ENCODE measurements around the gene CERS6. TPM values are rescaled to one million over a fixed set of nuclear protein-coding genes. Genes with fewer than 3 reads are reported as not detected.

Gene CERS6
- total RNA-seq, 1 experiment from 2014 or later: 17.3 TPM

DNA sequence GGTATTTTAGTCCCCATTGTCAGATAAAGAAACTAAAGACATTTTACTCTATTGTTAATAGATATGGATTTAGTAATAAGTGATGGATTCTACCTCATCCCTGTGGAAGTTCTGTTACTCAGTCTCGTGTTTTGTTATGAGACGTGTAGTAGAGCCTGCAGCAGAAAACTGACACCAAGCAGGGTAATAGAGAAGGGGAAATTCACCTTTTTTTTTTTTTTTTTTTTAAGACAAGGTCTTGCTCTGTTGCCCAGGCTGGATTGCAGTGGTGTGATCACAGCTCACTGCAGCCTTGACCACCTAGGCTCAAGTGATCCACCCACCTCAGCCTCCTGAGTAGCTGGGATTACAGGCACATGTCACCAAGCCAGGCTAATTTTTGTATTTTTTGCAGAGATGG, 164.5 kb downstream of the CERS6 start:
- Mint-ChIP-seq H3K36me3 (peaks cover 8% of the 10 kb centered on the region), H3K27me3 (ENCODE audit: low read depth) (no peaks in the 10 kb centered on the region), H3K4me1 (peaks cover 21% of the 10 kb centered on the region), H3K27ac (no peak overlapping the region), H3K4me3 (no peak overlapping the region), H3K9me3 (peaks cover 26% of the 10 kb centered on the region)
- DNase-seq (ENCODE audit: low spot score) (no peak), ATAC-seq (no peak)
- ChIA-PET CTCF (no interaction called here), POLR2A (no interaction called here)
- TF ChIP-seq, protein P1, sequence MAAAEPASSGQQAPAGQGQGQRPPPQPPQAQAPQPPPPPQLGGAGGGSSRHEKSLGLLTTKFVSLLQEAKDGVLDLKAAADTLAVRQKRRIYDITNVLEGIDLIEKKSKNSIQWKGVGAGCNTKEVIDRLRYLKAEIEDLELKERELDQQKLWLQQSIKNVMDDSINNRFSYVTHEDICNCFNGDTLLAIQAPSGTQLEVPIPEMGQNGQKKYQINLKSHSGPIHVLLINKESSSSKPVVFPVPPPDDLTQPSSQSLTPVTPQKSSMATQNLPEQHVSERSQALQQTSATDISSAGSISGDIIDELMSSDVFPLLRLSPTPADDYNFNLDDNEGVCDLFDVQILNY (CRISPR knock-in tag; IDR thresholded peaks at IDR 0.05): no peak
- TF ChIP-seq FOXP1 (CRISPR knock-in tag; IDR thresholded peaks at IDR 0.05; ENCODE audit: borderline replicate concordance) (no peak), ZNF416 (CRISPR knock-in tag; IDR thresholded peaks at IDR 0.05) (no peak), ETV6 (CRISPR knock-in tag; IDR thresholded peaks at IDR 0.05) (no peak), ZNF396 (CRISPR knock-in tag; IDR thresholded peaks at IDR 0.05; ENCODE audit: borderline replicate concordance) (no peak), TEAD1 (CRISPR knock-in tag; IDR thresholded peaks at IDR 0.05) (no peak), OVOL2 (CRISPR knock-in tag; IDR thresholded peaks at IDR 0.05; ENCODE audit: borderline replicate concordance) (no peak), KAT7 (CRISPR knock-in tag; IDR thresholded peaks at IDR 0.05; ENCODE audit: borderline replicate concordance) (no peak), SP1 (CRISPR knock-in tag; conservative IDR thresholded peaks at IDR 0.05) (no peak), HMGA2 (CRISPR knock-in tag; IDR thresholded peaks at IDR 0.05) (no peak), ZNF263 (CRISPR knock-in tag; IDR thresholded peaks at IDR 0.05; ENCODE audit: low read depth) (no peak)
- TF ChIP-seq, protein P2, sequence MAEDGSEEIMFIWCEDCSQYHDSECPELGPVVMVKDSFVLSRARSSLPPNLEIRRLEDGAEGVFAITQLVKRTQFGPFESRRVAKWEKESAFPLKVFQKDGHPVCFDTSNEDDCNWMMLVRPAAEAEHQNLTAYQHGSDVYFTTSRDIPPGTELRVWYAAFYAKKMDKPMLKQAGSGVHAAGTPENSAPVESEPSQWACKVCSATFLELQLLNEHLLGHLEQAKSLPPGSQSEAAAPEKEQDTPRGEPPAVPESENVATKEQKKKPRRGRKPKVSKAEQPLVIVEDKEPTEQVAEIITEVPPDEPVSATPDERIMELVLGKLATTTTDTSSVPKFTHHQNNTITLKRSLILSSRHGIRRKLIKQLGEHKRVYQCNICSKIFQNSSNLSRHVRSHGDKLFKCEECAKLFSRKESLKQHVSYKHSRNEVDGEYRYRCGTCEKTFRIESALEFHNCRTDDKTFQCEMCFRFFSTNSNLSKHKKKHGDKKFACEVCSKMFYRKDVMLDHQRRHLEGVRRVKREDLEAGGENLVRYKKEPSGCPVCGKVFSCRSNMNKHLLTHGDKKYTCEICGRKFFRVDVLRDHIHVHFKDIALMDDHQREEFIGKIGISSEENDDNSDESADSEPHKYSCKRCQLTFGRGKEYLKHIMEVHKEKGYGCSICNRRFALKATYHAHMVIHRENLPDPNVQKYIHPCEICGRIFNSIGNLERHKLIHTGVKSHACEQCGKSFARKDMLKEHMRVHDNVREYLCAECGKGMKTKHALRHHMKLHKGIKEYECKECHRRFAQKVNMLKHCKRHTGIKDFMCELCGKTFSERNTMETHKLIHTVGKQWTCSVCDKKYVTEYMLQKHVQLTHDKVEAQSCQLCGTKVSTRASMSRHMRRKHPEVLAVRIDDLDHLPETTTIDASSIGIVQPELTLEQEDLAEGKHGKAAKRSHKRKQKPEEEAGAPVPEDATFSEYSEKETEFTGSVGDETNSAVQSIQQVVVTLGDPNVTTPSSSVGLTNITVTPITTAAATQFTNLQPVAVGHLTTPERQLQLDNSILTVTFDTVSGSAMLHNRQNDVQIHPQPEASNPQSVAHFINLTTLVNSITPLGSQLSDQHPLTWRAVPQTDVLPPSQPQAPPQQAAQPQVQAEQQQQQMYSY (CRISPR knock-in tag; IDR thresholded peaks at IDR 0.05): no peak
- TF ChIP-seq, protein P3, sequence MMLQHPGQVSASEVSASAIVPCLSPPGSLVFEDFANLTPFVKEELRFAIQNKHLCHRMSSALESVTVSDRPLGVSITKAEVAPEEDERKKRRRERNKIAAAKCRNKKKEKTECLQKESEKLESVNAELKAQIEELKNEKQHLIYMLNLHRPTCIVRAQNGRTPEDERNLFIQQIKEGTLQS (CRISPR knock-in tag; conservative IDR thresholded peaks at IDR 0.05): no peak
- TF ChIP-seq, protein P4, sequence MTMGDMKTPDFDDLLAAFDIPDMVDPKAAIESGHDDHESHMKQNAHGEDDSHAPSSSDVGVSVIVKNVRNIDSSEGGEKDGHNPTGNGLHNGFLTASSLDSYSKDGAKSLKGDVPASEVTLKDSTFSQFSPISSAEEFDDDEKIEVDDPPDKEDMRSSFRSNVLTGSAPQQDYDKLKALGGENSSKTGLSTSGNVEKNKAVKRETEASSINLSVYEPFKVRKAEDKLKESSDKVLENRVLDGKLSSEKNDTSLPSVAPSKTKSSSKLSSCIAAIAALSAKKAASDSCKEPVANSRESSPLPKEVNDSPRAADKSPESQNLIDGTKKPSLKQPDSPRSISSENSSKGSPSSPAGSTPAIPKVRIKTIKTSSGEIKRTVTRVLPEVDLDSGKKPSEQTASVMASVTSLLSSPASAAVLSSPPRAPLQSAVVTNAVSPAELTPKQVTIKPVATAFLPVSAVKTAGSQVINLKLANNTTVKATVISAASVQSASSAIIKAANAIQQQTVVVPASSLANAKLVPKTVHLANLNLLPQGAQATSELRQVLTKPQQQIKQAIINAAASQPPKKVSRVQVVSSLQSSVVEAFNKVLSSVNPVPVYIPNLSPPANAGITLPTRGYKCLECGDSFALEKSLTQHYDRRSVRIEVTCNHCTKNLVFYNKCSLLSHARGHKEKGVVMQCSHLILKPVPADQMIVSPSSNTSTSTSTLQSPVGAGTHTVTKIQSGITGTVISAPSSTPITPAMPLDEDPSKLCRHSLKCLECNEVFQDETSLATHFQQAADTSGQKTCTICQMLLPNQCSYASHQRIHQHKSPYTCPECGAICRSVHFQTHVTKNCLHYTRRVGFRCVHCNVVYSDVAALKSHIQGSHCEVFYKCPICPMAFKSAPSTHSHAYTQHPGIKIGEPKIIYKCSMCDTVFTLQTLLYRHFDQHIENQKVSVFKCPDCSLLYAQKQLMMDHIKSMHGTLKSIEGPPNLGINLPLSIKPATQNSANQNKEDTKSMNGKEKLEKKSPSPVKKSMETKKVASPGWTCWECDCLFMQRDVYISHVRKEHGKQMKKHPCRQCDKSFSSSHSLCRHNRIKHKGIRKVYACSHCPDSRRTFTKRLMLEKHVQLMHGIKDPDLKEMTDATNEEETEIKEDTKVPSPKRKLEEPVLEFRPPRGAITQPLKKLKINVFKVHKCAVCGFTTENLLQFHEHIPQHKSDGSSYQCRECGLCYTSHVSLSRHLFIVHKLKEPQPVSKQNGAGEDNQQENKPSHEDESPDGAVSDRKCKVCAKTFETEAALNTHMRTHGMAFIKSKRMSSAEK (CRISPR knock-in tag; IDR thresholded peaks at IDR 0.05; ENCODE audit: borderline replicate concordance): no peak

DNA sequence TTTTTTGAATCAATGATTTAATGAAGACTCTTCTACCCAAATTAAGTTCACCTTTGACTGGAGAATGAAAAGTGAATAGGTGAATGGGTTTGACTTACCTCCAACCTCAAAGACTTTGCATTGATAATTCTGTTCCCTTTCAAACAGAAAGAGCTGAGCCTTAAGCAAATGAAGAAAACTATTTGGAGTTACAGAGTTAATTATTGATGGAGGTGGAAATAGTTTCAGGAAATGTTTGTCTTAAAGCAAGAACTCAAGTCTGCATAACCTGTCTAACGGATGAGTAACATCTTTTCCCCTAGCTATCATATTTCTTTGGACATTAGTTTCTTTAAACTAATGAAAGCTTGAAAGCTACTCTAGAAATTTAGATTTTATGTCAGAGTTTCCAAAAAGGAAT, 166.5 kb downstream of the CERS6 start:
- ATAC-seq: no peak
- Mint-ChIP-seq H3K27me3 (ENCODE audit: low read depth) (no peaks in the 10 kb centered on the region), H3K9me3 (peaks cover 13% of the 10 kb centered on the region), H3K36me3 (no peaks in the 10 kb centered on the region; the same call in 1 of the 2 replicates), H3K4me3 (no peak overlapping the region), H3K27ac (no peak overlapping the region), H3K4me1 (peaks cover 41% of the 10 kb centered on the region)
- CTCF ChIA-PET: no interaction called here
- DNase-seq (ENCODE audit: low spot score): no peak
- POLR2A ChIA-PET: no interaction called here
- TF ChIP-seq, protein P5, sequence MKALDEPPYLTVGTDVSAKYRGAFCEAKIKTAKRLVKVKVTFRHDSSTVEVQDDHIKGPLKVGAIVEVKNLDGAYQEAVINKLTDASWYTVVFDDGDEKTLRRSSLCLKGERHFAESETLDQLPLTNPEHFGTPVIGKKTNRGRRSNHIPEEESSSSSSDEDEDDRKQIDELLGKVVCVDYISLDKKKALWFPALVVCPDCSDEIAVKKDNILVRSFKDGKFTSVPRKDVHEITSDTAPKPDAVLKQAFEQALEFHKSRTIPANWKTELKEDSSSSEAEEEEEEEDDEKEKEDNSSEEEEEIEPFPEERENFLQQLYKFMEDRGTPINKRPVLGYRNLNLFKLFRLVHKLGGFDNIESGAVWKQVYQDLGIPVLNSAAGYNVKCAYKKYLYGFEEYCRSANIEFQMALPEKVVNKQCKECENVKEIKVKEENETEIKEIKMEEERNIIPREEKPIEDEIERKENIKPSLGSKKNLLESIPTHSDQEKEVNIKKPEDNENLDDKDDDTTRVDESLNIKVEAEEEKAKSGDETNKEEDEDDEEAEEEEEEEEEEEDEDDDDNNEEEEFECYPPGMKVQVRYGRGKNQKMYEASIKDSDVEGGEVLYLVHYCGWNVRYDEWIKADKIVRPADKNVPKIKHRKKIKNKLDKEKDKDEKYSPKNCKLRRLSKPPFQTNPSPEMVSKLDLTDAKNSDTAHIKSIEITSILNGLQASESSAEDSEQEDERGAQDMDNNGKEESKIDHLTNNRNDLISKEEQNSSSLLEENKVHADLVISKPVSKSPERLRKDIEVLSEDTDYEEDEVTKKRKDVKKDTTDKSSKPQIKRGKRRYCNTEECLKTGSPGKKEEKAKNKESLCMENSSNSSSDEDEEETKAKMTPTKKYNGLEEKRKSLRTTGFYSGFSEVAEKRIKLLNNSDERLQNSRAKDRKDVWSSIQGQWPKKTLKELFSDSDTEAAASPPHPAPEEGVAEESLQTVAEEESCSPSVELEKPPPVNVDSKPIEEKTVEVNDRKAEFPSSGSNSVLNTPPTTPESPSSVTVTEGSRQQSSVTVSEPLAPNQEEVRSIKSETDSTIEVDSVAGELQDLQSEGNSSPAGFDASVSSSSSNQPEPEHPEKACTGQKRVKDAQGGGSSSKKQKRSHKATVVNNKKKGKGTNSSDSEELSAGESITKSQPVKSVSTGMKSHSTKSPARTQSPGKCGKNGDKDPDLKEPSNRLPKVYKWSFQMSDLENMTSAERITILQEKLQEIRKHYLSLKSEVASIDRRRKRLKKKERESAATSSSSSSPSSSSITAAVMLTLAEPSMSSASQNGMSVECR (CRISPR knock-in tag; IDR thresholded peaks at IDR 0.05; ENCODE audit: borderline replicate concordance): no peak
- TF ChIP-seq, protein P6, sequence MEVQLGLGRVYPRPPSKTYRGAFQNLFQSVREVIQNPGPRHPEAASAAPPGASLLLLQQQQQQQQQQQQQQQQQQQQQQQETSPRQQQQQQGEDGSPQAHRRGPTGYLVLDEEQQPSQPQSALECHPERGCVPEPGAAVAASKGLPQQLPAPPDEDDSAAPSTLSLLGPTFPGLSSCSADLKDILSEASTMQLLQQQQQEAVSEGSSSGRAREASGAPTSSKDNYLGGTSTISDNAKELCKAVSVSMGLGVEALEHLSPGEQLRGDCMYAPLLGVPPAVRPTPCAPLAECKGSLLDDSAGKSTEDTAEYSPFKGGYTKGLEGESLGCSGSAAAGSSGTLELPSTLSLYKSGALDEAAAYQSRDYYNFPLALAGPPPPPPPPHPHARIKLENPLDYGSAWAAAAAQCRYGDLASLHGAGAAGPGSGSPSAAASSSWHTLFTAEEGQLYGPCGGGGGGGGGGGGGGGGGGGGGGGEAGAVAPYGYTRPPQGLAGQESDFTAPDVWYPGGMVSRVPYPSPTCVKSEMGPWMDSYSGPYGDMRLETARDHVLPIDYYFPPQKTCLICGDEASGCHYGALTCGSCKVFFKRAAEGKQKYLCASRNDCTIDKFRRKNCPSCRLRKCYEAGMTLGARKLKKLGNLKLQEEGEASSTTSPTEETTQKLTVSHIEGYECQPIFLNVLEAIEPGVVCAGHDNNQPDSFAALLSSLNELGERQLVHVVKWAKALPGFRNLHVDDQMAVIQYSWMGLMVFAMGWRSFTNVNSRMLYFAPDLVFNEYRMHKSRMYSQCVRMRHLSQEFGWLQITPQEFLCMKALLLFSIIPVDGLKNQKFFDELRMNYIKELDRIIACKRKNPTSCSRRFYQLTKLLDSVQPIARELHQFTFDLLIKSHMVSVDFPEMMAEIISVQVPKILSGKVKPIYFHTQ (CRISPR knock-in tag; IDR thresholded peaks at IDR 0.05): no peak
- TF ChIP-seq, protein P7, sequence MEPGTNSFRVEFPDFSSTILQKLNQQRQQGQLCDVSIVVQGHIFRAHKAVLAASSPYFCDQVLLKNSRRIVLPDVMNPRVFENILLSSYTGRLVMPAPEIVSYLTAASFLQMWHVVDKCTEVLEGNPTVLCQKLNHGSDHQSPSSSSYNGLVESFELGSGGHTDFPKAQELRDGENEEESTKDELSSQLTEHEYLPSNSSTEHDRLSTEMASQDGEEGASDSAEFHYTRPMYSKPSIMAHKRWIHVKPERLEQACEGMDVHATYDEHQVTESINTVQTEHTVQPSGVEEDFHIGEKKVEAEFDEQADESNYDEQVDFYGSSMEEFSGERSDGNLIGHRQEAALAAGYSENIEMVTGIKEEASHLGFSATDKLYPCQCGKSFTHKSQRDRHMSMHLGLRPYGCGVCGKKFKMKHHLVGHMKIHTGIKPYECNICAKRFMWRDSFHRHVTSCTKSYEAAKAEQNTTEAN (CRISPR knock-in tag; IDR thresholded peaks at IDR 0.05): no peak
- TF ChIP-seq NR1H2 (CRISPR knock-in tag; IDR thresholded peaks at IDR 0.05) (no peak), OVOL2 (CRISPR knock-in tag; IDR thresholded peaks at IDR 0.05; ENCODE audit: borderline replicate concordance) (no peak)

All from WTC11 (cell line).